BE2C (cell line): ENCODE data around the gene TMEM200A.

Source experiments
- DNase-seq: peaks from one replicate; pipeline ENCODE4 v3.0.0-alpha.2; 2020
- H3K27me3 ChIP-seq: fragments of 250-450 bp; sonication (Bioruptor Pico); 2 replicates; pipeline ENCODE4 v1.5.1; 2020; ENCODE audit warnings: mild to moderate bottlenecking
- H3K36me3 ChIP-seq: fragments of 250-450 bp; sonication (Bioruptor Pico); 2 replicates; pipeline ENCODE4 v1.5.1; 2020; ENCODE audit warnings: mild to moderate bottlenecking
- H3K4me1 ChIP-seq: fragments of 250-450 bp; sonication (Bioruptor Pico); 2 replicates; pipeline ENCODE4 v1.5.1; 2020
- H3K4me3 ChIP-seq: 2 replicates; pipeline ENCODE4 v1.5.1; 2011; ENCODE audit warnings: low read depth, low read length
- H3K9me3 ChIP-seq: fragments of 250-450 bp; sonication (Bioruptor Pico); 2 replicates; pipeline ENCODE4 v1.5.1; 2020
- CTCF ChIP-seq: IDR thresholded peaks from 2 replicates; pipeline ENCODE4 v1.5.1; 2012; ENCODE audit warnings: mild to moderate bottlenecking, low read depth, low read length

TMEM200A gene

DNA sequence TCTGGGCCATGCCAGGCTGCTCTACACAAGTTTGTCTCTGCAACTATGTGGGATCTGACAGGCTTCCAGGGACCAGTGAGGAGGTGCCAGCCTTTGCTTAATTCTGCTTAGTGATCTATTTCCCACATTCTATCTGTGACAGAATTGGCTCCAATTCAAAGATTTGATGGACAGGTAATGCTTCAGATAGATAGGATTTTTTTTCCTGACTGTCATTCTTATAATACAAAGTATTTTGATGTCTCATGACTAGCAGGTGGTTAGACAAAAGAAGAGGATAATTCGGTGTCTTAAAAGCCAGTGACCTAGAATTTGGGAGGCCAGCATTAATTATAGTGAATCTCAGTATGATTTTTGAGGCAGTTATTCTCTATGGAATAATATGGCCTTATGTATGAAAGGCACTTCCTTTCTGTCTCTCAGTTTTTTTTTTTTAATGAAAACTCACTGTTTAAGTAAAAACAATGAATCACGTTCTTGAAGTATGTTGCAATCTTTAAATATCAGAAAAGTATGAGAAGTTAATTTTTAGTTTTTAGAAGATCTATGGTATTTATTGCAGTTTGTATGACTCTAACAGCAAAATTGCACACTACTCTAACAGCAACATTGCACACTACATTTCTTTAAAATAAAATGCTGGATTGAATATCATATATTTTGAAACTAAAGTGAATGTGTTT is 43.7 kb downstream of the TMEM200A start:
- TF ChIP-seq CTCF: no peak
- H3K27me3 ChIP-seq: no peaks in the 10 kb centered on the region
- DNase-seq: no peak
- H3K4me3 ChIP-seq: no peak overlapping the region
- no peaks in the 10 kb centered on the region for H3K9me3 ChIP-seq
- no peaks in the 10 kb centered on the region for H3K4me1 ChIP-seq
- H3K36me3 ChIP-seq: no peaks in the 10 kb centered on the region

DNA sequence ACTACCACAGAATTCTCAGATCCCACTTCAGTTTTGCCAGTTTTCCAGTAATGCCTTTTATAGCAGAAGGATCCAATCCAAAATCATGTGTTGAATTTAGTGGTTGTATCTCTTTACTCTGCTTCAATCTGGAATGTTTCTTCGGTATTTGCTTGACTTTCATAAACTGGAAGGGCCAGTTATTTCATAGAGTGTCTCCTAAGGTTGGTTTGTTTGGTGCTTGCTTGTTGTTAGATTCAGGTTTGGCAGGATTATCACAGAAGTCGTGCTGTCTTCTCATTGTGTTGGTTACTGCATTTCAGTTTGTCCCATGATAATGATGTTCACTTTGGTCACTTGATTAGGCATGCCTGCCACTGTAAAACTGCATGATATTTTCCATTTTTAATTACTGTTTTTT is 45.7 kb downstream of the TMEM200A start:
- no peaks in the 10 kb centered on the region for H3K27me3 ChIP-seq
- no peak for TF ChIP-seq CTCF
- H3K9me3 ChIP-seq: no peaks in the 10 kb centered on the region
- no peaks in the 10 kb centered on the region for H3K36me3 ChIP-seq
- no peak overlapping the region for H3K4me3 ChIP-seq
- DNase-seq: no peak
- H3K4me1 ChIP-seq: no peaks in the 10 kb centered on the region

GRCh38 chr6:130412556-130413290 is 46.9 kb downstream of the TMEM200A start:
- Histone ChIP-seq H3K4me1 (no peaks in the 10 kb centered on the region), H3K9me3 (no peaks in the 10 kb centered on the region), H3K36me3 (no peaks in the 10 kb centered on the region), H3K27me3 (no peaks in the 10 kb centered on the region), H3K4me3 (no peak overlapping the region)
- DNase-seq: no peak
- TF ChIP-seq CTCF: no peak

DNA sequence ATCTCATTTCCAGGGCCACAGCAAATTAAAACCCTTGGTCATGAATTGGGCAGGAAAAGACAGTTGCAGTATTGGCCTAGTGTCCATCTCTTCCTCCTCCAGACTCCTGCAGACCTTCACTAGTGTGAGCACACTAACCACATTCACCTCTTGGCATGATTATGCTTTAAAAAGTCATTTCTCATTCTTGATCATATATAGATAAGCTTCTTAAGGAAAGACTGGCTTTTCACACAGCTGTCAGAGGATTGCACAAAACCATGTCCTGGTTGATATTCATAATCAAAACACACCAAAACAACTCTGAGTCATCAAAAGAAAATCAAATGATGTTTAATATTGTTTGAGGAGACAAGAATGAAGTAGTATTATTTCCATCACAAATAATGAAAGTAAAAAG is 52.1 kb downstream of the TMEM200A start:
- Histone ChIP-seq H3K9me3 (no peaks in the 10 kb centered on the region), H3K27me3 (no peaks in the 10 kb centered on the region), H3K4me3 (no peak overlapping the region), H3K36me3 (no peaks in the 10 kb centered on the region), H3K4me1 (no peaks in the 10 kb centered on the region)
- DNase-seq: no peak
- TF ChIP-seq CTCF: no peak

DNA sequence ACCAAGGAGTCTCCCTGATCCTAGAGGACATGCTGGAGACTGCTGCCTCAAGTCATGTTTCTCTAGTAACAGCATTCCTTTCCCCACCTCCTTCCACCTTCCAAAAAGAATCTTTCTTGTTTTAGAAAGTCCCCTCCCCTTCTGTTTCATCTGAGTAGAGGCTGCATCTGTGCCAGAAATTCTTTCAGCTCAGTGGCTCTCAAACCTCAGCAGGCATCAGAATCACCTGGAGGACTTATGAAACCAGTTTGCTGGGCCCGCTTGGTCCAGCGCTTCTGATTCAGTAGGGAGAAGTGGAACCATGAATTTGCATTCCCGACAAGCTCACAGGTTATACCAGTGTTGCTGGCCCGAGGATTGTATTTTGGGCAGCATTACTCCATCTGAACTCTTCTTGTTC is 55.1 kb downstream of the TMEM200A start:
- no peaks in the 10 kb centered on the region for H3K9me3 ChIP-seq
- TF ChIP-seq CTCF: no peak
- no peak overlapping the region for H3K4me3 ChIP-seq
- H3K36me3 ChIP-seq: no peaks in the 10 kb centered on the region
- no peaks in the 10 kb centered on the region for H3K4me1 ChIP-seq
- DNase-seq: no peak
- no peaks in the 10 kb centered on the region for H3K27me3 ChIP-seq

GRCh38 chr6:130421585-130421984 is 55.8 kb downstream of the TMEM200A start:
- DNase-seq: no peak
- Histone ChIP-seq H3K9me3 (no peaks in the 10 kb centered on the region), H3K4me3 (no peak overlapping the region), H3K27me3 (no peaks in the 10 kb centered on the region), H3K36me3 (no peaks in the 10 kb centered on the region), H3K4me1 (no peaks in the 10 kb centered on the region)
- TF ChIP-seq CTCF: no peak
